Measurements from ENCODE around the gene ZBTB1.
A peak's percentile ranks its signal among the peaks of the same experiment; 100 is the strongest.
"Not testable (repeated sequence)": the region's sequence is repeated elsewhere in the genome, so short reads cannot be mapped to it uniquely, and the experiment has no call there.

ZBTB1 gene

DNA sequence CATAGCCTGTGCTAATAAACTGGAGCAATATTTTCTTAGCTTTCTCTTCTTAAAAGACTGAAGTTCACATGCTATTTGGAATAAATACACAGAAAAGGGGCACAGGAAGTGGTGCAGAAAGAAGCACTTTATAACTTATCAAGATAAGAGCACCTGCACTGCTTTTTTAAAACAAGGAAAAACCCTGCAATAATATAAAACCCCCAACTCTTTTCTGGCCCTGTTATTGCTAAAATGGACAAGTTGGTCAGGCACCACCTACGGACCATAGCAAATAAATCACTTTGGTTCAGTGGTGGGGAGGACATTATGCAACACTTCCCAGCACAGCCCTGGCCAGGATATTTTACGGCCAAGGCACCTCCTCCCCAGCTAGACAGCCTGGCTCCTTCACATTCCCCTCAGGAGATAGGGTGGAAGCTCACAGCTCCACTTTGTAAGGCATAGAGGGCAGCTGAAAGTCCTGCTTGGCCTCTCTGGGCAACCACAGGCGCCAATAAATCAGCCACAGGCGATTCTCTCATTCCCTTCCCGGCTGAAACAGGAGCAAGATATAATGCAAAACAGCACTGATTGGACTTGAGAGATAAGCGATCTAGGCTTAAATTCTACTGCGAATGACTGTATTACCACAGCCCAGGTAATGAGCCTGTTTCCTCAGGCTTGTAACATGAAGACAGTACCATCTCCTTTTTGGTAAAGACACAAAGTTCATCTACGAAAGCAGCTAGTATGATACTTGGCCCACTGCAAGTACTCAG, 3.0 kb upstream of the ZBTB1 start:
- DNase-seq, result peak; percentile 80

DNA sequence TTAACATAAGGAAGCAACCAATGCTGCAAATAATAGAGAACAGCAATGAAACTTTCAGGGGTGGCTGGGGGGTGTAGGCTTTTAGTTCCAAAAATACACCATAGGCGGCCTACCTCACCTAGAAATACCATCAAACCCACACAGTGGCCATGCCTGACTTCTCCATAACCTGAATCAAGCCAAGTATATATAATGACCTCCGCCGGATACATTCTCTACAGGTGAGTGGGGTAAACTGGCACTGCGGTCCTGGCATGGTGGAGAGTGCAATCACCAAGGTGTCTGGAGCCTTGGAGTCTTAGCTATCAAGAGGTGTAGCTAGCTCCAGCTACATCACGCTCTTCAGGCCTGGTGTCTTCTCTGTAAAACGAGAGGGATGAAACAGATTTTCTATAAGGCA, 2.1 kb upstream of the ZBTB1 start:
- no peak for DNase-seq

DNA sequence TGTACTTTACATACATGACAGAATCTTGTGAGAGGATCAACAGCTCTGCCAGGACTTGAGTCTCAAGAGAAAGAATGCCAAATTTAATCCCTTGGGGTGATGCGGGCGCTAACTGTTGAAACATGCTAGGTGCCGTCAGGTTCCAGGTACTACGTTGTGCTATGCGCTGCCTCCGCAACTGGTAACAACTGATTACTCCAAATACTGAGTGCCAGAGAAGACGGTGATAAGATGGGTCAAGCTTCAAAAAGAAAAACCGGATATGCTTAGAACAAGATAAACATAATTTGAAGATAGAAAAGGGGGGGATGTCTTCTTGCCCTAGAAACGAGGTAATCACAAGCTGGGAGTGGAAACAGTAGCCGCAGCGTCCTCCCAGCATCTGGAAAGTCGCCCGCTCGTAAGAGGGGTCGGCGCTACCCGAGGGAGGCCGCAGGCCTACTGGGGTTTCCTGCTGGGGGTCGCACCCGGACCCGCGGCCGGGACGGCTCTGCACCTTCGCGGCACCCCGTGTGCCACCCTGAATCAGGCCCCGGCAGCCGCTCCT, 1.6 kb upstream of the ZBTB1 start:
- DNase-seq, result no peak

DNA sequence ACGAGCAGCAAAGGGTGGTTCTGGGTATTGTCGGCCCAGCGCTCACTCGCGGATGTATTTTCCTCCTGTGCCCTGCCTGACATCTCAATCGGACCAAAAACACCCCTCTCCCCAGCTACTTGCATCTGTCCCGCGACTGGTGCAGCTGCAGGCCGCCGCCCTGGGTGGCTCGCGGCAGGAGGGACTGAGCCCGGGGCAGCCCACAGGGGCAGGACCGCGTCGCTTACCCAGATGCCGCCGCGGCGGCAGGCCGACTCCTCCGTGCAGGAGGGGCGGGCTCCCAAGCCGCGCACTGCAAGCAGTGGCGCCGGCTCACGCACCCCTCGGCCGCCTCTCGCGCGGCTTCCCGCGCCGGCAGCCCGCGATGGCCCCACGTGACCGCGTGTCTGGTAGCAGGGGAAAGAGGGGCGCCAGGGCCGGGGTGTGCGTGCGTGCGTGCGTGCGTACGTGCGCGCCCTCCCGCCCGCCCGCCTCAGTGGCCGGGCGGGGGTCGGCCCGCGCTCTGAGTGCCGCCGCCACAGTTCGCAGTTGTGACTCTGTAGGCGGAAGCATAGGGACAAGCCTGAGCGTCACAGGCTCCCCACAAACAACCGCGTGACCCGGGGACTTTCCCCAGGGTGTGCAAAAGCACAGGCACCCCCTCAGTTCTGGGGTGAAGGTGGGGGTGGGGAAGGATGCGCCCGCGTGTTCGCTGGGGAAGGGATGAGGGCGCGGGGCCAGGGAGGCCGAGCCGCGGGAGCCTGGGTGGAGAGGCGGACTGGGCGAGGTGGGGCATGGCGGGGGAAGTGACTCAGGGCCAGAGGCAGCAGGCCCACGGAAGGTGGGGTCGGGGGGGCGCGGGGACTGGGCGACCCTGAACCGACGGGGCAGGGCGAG, 898 bp upstream of the ZBTB1 start, which contains the start of gene ZBTB25:
TSS of gene ZBTB25 (minus strand) at position 405 of the 876 bp plus-strand sequence. CDS start 13,305 bp downstream, outside the sequence.
- DNase-seq, result peak; percentile 95

DNA sequence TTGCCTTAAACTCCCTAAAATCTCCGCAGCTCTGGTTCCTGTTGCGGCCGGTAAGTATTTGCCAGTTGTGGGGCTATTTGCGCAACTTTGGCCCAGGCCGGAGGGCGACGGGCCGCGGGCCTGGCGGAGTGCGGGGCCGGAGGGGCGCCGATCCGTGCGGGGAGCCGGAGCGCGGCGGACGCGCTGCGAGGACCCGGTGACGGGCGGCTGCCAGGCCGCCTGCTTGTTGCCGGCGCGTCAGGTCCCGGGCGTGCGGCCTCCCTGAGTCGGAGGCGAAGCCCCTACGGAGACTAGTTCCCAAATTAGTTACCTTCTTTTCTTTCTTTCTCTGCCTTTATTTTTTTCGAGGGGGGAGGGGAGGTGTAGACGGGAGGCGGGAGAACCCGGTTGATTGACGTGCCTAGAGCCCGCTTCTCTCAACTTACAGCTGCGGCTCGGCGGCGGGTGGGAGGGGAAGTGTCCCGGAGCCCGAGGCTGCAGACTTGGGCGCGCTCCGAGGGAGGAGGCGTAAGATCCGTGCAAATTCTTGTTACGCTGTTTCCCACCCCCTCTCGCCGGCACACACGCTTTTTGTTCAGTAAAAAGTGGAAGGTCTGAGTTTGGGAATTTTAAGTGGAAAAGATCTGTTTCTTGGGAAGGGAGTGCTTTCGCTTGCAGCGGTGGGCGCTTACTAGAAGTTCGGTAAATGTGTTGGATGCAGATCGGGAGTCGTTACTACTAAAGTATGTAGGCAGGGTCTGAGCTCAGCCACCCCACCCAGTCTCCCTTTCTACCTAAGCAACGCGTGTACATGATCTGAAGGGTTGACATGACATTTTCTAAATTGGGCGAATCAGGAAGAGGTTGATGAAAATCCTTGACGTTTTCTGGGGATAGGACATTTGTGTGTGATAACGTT, 576 bp downstream of the ZBTB1 start:
- peak; percentile 89 for DNase-seq

DNA sequence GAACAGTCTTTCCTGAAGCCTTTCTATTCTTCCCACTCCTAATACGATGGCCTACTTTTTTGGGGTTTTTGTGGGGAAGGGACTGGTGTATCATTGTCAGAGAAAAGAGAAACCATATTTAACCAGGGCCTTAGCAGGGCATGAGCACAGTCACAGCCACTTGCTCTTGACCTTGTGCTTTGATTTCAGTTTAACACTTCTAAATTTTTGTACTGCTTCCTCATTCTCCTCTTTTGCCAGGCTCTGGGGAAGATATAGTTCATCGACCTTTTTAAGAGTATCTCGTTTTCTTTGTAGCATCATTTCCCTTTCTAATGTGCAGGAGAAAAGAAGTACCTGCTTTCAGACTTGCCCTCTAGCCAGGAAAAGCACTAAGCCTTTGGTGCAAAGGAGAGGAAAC, 2.2 kb downstream of the ZBTB1 start:
- DNase-seq, result no peak

DNA sequence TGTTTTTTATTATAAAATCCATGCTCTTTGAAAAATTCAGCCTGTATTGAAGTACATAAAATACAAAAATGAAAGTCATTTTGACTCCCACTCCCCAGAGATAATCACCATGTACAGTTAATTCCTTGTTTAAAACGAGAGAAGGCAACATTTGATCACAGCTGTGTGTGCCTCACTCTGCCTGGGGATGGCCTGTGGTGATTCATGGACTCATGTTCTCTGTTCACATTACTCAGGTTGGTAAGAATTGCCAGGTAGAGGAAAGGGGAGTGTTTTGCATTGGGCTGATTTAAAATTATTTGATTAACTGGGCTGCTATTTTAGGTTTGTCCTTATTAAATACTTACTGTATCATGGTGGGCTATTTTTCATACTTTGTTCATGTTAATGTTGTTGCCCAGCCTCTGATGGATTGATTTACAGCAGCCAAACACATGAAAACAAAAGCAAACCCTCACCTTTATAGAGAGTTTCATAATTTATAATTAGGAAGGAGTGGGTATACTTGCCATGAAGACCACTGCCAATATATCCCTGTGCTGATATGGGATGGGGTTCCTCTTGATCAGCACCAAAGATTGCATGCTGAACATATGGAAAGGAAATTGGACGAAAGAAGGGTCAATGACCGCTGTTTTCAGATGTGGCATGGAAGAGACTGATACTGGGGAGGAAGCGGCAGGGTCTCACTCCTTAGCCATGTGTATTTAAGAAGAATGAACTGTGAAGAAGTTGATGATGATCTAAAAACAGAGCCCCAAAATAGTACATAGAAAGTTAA, 3.0 kb downstream of the ZBTB1 start:
- no peak for DNase-seq

DNA sequence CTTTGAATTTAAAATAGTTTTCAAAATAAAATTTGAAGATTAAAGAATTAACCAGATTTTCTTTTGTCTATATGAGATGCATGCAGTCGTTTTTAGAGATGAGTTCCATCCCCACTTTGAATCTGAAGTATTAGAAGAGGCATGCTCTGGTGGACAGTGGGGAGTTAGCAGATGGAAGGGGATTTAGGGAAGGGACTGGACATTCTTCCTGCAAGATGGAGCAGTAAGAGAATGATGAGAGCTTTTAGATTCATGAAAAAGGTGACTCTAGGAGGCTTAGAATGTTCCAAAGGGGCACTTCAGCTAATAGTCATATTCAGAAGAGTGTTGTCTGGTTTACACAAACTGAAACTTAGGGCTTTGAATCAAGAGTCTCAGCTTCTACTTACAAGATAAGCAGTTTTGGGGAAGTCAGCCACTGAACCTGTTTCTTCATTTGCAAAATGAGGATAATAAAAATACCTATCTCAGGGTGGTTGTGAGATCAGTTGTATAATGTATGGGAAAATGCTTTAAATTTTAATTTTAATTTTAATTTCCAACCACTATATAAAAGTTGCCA, 3.7 kb downstream of the ZBTB1 start:
- DNase-seq, result no peak

DNA sequence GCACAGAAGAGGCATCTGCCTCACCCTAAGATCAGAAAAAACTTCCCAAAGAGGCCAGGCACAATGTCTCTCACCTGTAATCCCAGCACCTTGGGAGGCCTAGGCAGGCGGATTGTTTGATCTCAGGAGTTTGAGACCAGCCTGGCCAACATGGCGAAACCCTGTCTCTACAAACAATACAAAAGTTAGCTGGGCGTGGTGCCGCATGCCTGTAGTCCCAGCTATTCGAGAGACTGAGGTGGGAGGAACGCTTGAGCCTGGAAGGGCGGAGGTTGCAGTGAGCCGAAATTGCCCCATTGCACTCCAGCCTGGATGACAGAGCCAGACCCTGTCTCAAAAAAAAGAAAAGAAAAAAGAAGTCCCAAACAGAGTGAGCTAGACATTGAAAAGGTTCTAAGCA, 4.5 kb downstream of the ZBTB1 start:
- DNase-seq, result no peak

DNA sequence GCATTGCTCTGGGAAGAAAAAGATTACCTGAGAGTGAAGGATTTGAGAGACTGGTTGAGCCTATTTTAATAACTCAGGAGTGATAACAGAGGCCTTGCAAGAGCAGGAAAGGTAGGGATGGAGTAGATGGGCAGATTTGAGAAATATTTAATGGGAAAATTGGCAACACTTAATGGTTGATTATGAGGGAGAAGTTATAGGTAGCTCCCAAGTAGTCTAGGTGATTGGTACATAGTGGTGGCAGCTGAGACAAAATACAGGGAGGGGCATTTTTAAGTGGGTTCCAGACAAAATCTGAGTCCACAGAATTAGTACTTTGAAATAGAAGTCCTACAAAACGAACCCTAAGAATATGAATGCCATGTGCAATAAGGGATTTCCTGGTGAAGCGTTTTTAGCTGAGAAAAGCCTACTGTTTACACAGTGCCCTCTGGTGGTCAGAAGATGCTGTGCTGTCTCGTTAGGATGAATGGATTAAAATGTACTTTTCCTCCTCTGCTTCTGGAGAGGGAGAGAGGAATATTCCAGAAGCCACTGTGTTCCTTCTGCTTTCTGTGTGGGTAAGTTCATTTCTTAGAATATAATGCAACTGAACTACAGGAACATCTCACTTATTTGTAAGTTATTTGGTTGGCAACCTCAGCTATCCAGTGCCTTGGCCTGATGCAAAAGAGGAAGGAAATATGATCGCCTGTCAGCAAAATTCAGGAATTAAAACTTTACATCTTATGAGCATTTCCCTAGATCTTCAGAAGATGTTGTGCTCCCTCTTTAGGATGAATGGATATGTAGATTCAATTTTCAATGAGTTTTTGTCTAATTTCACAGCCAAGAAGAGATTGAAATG, 6.5 kb downstream of the ZBTB1 start:
- DNase-seq, result peak; percentile 62

DNA sequence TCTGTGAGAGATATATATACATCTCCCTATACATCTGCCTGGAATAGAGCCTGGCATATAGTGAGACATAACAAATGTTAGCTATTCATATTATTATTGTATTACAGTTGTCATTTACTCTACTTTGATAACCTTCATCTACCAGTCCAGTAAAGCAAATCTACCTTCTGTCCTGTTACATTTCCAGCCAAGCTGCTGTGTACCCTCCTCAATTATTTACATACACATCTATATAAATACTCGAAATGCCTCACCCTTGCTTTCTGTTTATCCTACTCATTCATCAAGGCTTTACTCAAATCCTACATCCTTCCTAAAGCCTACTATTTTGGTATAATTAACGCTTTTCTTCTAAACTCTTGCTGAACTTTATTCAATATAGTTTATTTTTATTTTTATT, 8.7 kb downstream of the ZBTB1 start:
- DNase-seq, result no peak

DNA sequence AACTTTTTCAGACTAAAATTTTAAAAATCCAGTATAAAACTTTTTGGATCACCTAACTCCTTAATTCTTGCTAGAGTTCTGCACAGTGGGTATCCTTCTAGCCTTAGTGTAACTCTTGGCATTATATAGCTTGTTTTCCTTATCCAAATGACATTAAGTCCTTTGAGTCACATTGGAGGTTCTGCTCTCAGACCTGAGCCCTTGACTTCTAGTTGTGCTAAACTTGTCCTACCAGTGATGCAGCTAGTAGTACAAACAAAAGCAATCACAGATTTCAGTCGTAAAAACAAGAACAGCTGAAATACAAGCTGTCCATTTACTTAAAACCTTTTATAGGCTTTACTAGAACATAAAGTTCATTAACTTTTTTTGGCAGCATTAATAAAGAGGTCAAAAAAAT, 10.5 kb downstream of the ZBTB1 start:
- no peak for DNase-seq

DNA sequence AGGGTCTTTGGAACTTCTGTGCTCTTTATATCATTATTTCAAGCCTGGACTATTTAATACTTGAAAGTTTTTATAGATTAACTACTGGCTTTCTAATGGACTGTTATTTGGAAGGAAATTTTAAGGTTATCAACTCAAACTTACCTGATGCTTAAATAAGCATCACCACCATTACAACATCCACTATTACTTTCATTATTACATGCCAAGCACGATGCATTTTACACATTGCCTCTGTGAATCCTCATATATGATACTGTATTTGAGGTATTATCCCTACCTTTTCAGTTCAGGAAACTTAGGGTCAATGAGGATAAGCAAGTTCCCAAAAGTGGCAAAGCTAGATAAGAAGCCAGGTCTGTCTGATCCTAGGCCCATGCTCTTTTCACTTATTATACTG, 12.4 kb downstream of the ZBTB1 start:
- DNase-seq, result no peak

DNA sequence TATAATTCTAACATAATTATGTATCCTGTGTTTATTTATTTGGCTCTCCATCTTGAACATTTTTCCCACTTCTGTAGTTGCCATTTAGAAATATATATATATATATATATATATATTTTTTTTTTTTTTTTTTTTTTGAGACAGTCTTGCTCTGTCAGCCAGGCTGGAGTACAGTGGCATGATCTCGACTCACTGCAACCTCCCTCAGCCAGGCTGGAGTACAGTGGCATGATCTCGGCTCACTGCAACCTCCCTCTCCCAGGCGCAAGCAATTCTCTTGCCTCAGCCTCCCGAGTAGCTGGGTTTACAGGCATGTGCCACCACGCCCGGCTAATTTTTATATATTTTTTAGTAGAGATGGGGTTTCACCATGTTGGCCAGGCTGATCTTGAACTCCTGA, 13.1 kb downstream of the ZBTB1 start:
- not testable (repeated sequence) for DNase-seq

DNA sequence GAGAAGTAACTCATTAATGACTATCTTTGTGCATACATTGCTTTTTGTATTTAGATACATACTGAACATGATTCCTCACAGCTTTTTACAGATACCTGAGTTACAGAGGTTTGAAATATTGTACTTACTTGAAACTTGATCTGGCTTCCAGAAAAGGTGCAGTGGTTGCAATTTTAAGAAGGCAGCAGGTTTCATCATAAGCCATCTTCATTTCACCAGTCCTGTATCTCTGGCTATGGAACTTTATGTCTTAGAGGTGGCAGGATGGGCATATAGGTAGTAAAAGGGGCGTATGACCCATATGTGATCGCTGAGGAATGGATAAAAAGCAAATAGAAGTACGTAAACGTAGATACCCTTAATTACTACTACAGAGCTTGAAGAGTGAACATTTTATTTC, 13.7 kb downstream of the ZBTB1 start:
- no peak for DNase-seq

DNA sequence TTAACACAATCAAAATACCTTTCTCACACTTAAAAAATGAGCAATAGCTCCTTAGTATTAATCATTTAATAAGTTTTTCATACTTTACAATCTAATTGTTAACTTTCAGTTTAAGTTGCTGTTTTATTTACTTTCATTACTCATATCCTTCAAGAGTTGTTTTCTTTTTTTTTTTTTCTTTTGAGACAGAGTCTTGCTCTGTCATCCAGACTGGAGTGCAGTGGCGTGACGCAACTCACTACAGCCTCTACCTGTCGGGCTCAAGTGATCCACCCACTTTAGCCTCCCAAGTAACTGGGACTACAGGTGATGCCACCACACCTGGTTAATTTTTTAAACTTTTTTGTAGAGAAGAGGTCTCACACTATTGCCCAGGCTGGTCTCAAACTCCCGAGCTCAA, 16.1 kb downstream of the ZBTB1 start:
- DNase-seq, result no peak

DNA sequence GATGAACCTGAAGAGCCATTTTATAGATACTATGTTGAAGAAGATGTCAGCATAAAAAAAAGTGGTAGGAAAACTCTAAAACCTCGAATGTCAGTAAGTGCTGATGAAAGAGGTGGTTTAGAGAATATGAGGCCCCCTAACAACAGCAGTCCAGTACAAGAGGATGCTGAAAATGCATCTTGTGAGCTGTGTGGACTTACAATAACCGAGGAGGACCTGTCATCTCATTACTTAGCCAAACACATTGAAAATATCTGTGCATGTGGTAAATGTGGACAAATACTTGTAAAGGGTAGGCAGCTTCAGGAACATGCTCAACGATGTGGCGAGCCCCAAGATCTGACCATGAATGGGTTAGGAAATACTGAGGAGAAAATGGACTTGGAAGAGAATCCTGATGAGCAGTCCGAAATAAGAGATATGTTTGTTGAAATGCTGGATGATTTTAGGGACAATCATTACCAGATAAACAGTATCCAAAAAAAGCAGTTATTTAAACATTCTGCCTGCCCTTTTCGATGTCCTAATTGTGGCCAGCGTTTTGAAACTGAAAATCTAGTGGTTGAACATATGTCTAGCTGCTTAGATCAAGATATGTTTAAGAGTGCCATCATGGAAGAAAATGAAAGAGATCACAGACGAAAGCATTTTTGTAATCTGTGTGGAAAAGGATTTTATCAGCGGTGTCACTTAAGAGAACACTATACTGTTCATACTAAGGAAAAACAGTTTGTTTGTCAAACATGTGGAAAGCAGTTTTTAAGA, 18.2 kb downstream of the ZBTB1 start:
- DNase-seq, result no peak

DNA sequence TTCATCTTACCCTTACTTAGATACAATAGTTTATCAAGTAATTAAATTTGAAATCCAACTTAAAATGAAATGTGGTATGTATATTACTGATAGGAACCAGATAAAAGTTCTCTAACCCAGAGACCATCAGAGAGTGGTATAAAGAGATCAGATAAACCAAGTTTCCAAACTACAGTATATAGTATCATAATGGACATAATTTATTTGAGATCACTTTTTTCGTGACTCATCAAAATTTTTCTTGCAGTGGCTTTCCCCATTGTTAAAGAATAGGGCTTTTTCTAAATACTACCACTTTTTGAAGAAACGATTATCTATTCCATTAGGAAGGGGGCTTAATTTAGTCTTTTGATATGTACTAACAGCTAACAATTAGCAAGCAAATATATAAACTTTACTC, 20.8 kb downstream of the ZBTB1 start:
- no peak for DNase-seq

DNA sequence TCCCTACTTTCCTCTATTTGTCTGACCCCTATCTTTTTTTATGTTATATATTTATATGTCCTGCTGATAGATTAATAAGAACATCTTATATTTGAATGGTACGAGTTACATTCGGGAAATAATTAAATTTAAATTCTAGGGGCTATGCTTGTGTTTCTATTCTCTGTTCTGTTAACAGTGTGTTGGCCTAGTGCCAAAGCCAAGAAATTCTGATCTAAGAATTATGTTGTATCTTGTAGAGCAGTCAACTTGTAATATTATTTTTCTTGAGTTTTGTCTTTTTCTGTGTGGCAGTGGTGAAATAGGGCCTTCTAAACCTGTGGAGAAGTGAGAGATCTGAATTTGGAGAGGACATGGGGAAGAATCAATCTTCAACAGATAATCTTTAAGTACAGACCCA, 27.0 kb downstream of the ZBTB1 start:
- no peak for DNase-seq

Data from fibroblast of upper back skin (primary cell).